HUES64 (cell line): Measurements from ENCODE around the gene SMYD3.

Source experiments
- H3K27ac ChIP-seq: 2 replicates; pipeline ENCODE4 v1.7.0; 2013; ENCODE audit warnings: low read depth, low read length, inconsistent platforms
- H3K27me3 ChIP-seq: 2 replicates; pipeline ENCODE4 v1.6.1; 2013; ENCODE audit warnings: mild to moderate bottlenecking, low read length; ENCODE audit not compliant: insufficient read depth
- H3K36me3 ChIP-seq: 2 replicates; pipeline ENCODE4 v1.6.1; 2013; ENCODE audit warnings: mild to moderate bottlenecking, low read length; ENCODE audit not compliant: insufficient read depth
- H3K4me1 ChIP-seq: 2 replicates; pipeline ENCODE4 v1.6.1; 2013; ENCODE audit warnings: mild to moderate bottlenecking, low read length, moderate library complexity; ENCODE audit not compliant: insufficient read depth
- H3K4me3 ChIP-seq: 2 replicates; pipeline ENCODE4 v1.5.1; 2013; ENCODE audit warnings: mild to moderate bottlenecking, low read length, moderate library complexity
- H3K9ac ChIP-seq: 2 replicates; pipeline ENCODE4 v1.6.1; 2013; ENCODE audit warnings: mild to moderate bottlenecking, low read depth, low read length
- H3K9me3 ChIP-seq: 2 replicates; pipeline ENCODE4 v1.6.1; 2013; ENCODE audit warnings: low read depth, low read length; ENCODE audit not compliant: insufficient read depth
- WGBS: fragments of 150-250, 120-280 bp; methylation state at CpG from one replicate; pipeline ENCODE4 v1.1.7; 2013; ENCODE audit warnings: missing lambda C conversion rate; 5-methylcytosine and 5-hydroxymethylcytosine counted together

SMYD3 gene

DNA sequence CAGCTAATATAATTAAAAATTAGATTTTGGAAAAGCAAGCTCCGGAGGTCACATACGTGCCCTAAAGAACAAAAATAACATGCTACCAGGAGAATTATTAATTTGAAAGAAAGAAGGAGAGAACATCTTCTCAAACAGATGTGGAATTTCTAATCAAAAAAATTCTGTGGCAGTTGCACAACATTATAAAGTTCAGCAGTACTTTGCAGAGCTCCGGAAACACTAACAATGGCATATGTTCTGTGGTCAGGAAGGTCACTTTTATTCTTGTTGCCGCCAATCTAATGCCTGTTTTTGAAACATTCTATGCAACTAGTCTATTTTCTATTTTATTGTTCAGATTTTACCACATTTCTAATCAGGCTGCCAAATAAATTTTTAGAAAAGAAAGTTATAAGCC lies 186.8 kb downstream of the SMYD3 start:
- Histone ChIP-seq H3K27me3 (no peaks in the 10 kb centered on the region), H3K27ac (no peak overlapping the region), H3K9me3 (no peaks in the 10 kb centered on the region), H3K4me3 (no peak overlapping the region), H3K9ac (no peak overlapping the region), H3K36me3 (no peaks in the 10 kb centered on the region), H3K4me1 (peaks cover 13% of the 10 kb centered on the region)
- 90% methylated on average over 2 of the region's 4 CpGs for WGBS

DNA sequence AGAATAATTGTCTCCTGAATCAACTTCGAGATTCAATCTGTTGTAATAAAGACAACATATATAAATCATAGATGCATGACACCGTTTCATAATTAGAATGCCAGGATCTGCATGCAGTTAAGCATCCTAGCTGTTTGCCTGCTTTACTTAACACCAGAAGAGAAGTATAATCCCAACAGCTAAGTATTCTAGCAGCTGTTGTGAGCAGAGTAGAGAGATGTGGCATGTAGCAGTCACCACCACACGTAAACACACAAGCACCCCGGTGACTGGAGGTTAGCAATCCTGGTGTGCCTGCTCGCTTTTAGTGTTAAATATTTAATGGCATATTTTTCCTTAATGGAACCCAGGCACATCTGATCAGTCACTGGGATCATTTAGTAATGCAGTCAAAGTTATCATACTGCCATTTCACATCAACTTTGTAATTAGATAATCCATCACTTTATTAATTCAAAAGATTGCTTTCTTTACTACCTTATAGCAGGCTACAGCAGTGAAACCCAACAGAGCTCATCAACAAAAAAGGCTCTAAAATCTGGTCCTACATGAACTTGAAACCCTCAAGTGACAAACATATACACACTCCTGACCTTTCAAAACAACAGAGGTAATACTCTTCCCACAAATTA lies 187.9 kb downstream of the SMYD3 start:
- Histone ChIP-seq H3K4me1 (peaks cover 9% of the 10 kb centered on the region), H3K36me3 (no peaks in the 10 kb centered on the region), H3K4me3 (no peak overlapping the region), H3K9ac (no peak overlapping the region), H3K27me3 (no peaks in the 10 kb centered on the region), H3K27ac (no peak overlapping the region), H3K9me3 (no peaks in the 10 kb centered on the region)
- WGBS: 89% methylated on average over 3 of the region's 5 CpGs

- no peaks in the 10 kb centered on the region for H3K27me3 ChIP-seq
- H3K9me3 ChIP-seq: no peaks in the 10 kb centered on the region
- 91% methylated on average over 2 of the region's 3 CpGs for WGBS
- H3K36me3 ChIP-seq: no peaks in the 10 kb centered on the region
- peaks cover 9% of the 10 kb centered on the region for H3K4me1 ChIP-seq
- H3K9ac ChIP-seq: no peak overlapping the region
- no peak overlapping the region for H3K27ac ChIP-seq
- H3K4me3 ChIP-seq: no peak overlapping the region
These were observed 188.5 kb downstream of the SMYD3 start for GRCh38 chr1:246318622-246319021.

DNA sequence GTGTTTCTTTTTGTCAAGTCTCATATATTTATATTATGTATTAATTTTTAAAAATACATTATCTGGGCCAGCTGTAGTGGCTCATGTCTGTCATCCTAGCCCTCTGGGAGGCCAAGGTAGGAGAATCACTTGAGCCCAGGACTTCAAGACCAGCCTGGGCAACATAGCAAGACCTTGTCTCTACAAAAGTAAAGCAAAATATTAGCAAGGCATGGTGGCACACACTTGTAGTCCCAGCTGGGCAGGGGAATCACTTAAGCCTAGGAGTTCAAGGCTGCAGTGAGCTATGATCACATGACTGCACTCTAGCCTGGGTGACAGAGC lies 189.1 kb downstream of the SMYD3 start:
- no peaks in the 10 kb centered on the region for H3K27me3 ChIP-seq
- H3K27ac ChIP-seq: no peak overlapping the region
- no peaks in the 10 kb centered on the region for H3K36me3 ChIP-seq
- H3K4me1 ChIP-seq: peaks cover 9% of the 10 kb centered on the region
- H3K9ac ChIP-seq: no peak overlapping the region
- no peaks in the 10 kb centered on the region for H3K9me3 ChIP-seq
- no peak overlapping the region for H3K4me3 ChIP-seq

DNA sequence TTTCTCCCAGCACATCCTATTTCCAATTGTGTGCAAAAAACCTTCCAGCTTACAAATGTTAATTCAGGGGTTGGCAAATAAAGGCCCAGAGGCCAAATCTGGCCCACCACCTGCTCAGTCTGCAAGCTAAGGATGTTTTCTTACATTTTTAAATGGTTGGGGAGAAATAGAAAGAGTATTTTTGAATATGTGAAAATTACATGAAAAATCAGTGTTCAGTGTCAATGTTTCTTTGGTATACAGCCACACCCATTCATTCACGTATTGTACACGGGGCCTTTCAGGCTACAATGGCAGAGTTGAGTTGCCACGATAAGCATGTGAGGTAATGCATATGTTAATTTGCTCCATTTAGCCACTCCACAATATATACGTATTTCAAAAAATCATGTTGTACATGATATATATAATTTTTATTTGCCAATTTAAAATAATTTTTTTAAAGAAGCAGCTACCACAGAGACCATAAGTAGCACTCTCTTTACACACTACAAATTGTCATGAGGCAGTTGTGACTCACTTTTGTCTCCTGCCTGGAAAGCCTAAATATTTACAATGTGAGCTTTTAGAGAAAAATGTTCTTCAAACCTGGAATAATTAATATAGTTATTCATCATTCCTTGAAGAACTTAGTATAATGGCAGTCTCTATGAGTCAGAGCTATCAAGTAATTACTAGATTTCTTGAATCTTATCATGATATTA lies 189.6 kb downstream of the SMYD3 start:
- Histone ChIP-seq H3K9me3 (no peaks in the 10 kb centered on the region), H3K36me3 (no peaks in the 10 kb centered on the region), H3K4me1 (peaks cover 9% of the 10 kb centered on the region), H3K27ac (peak overlapping the region; percentile 28; the same call in 1 of the 2 replicates), H3K27me3 (no peaks in the 10 kb centered on the region), H3K4me3 (no peak overlapping the region), H3K9ac (no peak overlapping the region)
- WGBS: 96% methylated on average over 2 of the region's 4 CpGs

GRCh38 chr1:246311461-246311860 lies 195.6 kb downstream of the SMYD3 start:
- 0 out of 2 replicates have a peak, but pooled peaks cover 5% of the 10 kb centered on the region for H3K4me1 ChIP-seq
- H3K9ac ChIP-seq: no peak overlapping the region
- H3K27me3 ChIP-seq: no peaks in the 10 kb centered on the region
- no peak overlapping the region for H3K27ac ChIP-seq
- H3K4me3 ChIP-seq: no peak overlapping the region
- H3K9me3 ChIP-seq: no peaks in the 10 kb centered on the region
- WGBS: 97% methylated on average over 13 of the region's 13 CpGs
- no peaks in the 10 kb centered on the region for H3K36me3 ChIP-seq

- no peak overlapping the region for H3K9ac ChIP-seq
- no peaks in the 10 kb centered on the region for H3K36me3 ChIP-seq
- 94% methylated on average over 3 of the region's 3 CpGs for WGBS
- peaks cover 12% of the 10 kb centered on the region; the same call in 1 of the 2 replicates for H3K4me1 ChIP-seq
- no peak overlapping the region for H3K4me3 ChIP-seq
- no peaks in the 10 kb centered on the region for H3K9me3 ChIP-seq
- no peak overlapping the region for H3K27ac ChIP-seq
- H3K27me3 ChIP-seq: no peaks in the 10 kb centered on the region
These were observed 197.7 kb downstream of the SMYD3 start for GRCh38 chr1:246309247-246309884.

DNA sequence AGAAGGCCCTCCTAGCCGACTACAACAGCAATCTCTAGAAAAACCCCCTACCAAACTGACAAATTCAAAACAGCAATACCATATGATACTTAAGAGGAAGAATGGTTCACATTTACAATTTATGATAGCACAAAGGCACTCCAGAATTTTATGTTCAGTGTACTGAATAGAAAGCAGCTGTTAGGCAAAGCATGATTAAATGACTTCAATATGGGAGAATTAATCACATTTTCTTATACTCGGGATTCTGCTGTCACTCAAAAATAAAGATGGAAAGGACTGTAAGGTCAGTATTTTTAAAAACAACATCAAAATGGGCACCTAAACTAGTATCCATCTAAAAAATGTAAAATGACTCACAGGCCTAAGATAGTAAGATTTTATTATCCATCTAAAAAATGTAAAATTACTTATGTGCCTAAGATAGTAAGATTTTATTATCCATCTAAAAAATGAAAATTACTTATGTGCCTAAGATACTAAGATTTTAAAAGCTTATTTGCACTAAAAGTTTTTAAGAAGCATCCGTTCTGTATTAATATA lies 198.5 kb downstream of the SMYD3 start:
- H3K9ac ChIP-seq: no peak overlapping the region
- peaks cover 15% of the 10 kb centered on the region; the same call in 1 of the 2 replicates for H3K4me1 ChIP-seq
- H3K27me3 ChIP-seq: no peaks in the 10 kb centered on the region
- no peak overlapping the region for H3K4me3 ChIP-seq
- no peak overlapping the region for H3K27ac ChIP-seq
- H3K9me3 ChIP-seq: no peaks in the 10 kb centered on the region
- H3K36me3 ChIP-seq: no peaks in the 10 kb centered on the region
- WGBS: 100% methylated on average over 1 of the region's 3 CpGs

GRCh38 chr1:246306415-246307037 lies 200.6 kb downstream of the SMYD3 start:
- no peaks in the 10 kb centered on the region for H3K9me3 ChIP-seq
- H3K9ac ChIP-seq: no peak overlapping the region
- H3K27me3 ChIP-seq: no peaks in the 10 kb centered on the region
- H3K4me3 ChIP-seq: no peak overlapping the region
- H3K36me3 ChIP-seq: no peaks in the 10 kb centered on the region
- WGBS: 77% methylated on average over 3 of the region's 3 CpGs
- no peak overlapping the region for H3K27ac ChIP-seq
- peaks cover 19% of the 10 kb centered on the region; the same call in 1 of the 2 replicates for H3K4me1 ChIP-seq

- H3K4me3 ChIP-seq: no peak overlapping the region
- H3K9ac ChIP-seq: no peak overlapping the region
- H3K27me3 ChIP-seq: no peaks in the 10 kb centered on the region
- H3K36me3 ChIP-seq: no peaks in the 10 kb centered on the region
- no peaks in the 10 kb centered on the region for H3K9me3 ChIP-seq
- peaks cover 19% of the 10 kb centered on the region; the same call in 1 of the 2 replicates for H3K4me1 ChIP-seq
- 0 out of 2 replicates have a peak overlapping the region, but pooled peaks have one; percentile 8 for H3K27ac ChIP-seq
- 84% methylated on average over 5 of the region's 5 CpGs for WGBS
These were observed 202.4 kb downstream of the SMYD3 start for GRCh38 chr1:246304484-246305259.
